B cell (primary cell): ENCODE results near the gene PTPRG. TPM values are rescaled to one million over a fixed set of nuclear protein-coding genes. Genes with fewer than 3 reads are reported as not detected.

Experiments used
- ATAC-seq: fragments of 200-7000 bp; cut with Tn5 transposase; one replicate; pipeline ENCODE4 v1.10.0; 2021; ENCODE audit warnings: low read depth, mild to moderate bottlenecking, moderate number of reproducible peaks, moderate library complexity
- CTCF ChIA-PET: fragments of 350-600 bp; sonication (Branson Sonifier 250); formaldehyde crosslinking; loops from one replicate; lab custom pipeline; 2021; ENCODE audit warnings: antibody characterized with exemption, inconsistent platforms; lab: Charles Lee
- POLR2A ChIA-PET: fragments of 350-600 bp; sonication (Branson Sonifier 250); formaldehyde crosslinking; loops from one replicate; lab custom pipeline; 2021; ENCODE audit warnings: antibody characterized with exemption; lab: Charles Lee
- DNase-seq: peaks from one replicate; pipeline ENCODE4 v3.0.0; 2013
- H2AFZ ChIP-seq: 2 replicates; pipeline ENCODE4 v1.6.1; 2012; ENCODE audit warnings: mild to moderate bottlenecking, low read depth, low read length; ENCODE audit not compliant: insufficient read depth, poor library complexity, severe bottlenecking
- H3K27ac ChIP-seq, 2 donors: 1 replicate in 1 of 2; 2 replicates in 1 of 2; pipeline ENCODE4 v1.5.1; 2012 to 2013; ENCODE audit warnings: low read length in 2 of 2, mild to moderate bottlenecking in 2 of 2, moderate library complexity in 1 of 2
- H3K27me3 ChIP-seq, 4 experiments: fragments of 200-600 bp in 1 of 4; sonication (generic) in 1 of 4; replicated peaks in 1 of 4; 1 replicate in 2 of 4; 2 replicates in 2 of 4; pipeline versions ENCODE4 v1.6.1 to v1.7.0; 2013 to 2016; ENCODE audit warnings: low read length in 3 of 4, mild to moderate bottlenecking in 2 of 4, mixed read lengths in 1 of 4, moderate library complexity in 1 of 4; ENCODE audit not compliant: insufficient read depth in 4 of 4, control insufficient read depth in 3 of 4; ENCODE audit errors: control extremely low read depth in 1 of 4
- H3K36me3 ChIP-seq, 2 experiments: replicated peaks in 1 of 2; 1 replicate in 1 of 2; 2 replicates in 1 of 2; pipeline versions ENCODE4 v1.6.1 to v1.7.1; 2013; ENCODE audit warnings: low read length in 1 of 2; ENCODE audit not compliant: insufficient read depth in 2 of 2, control insufficient read depth in 1 of 2; ENCODE audit errors: control extremely low read depth in 1 of 2, extremely low read depth in 1 of 2
- H3K4me1 ChIP-seq, 2 donors: fragments of 200-600 bp in 1 of 2; sonication (generic) in 1 of 2; 1 replicate in 1 of 2; 2 replicates in 1 of 2; pipeline versions ENCODE4 v1.5.1 to v1.6.1; 2013 to 2017; ENCODE audit warnings: low read length in 2 of 2; ENCODE audit not compliant: control insufficient read depth in 2 of 2, insufficient read depth in 2 of 2
- H3K4me2 ChIP-seq: replicated peaks from 2 replicates; pipeline ENCODE3; 2012; ENCODE audit warnings: mild to moderate bottlenecking, low read depth, low read length; ENCODE audit not compliant: poor library complexity, severe bottlenecking
- H3K4me3 ChIP-seq, 5 experiments: fragments of 200-600 bp in 1 of 5; sonication (generic) in 1 of 5; 1 replicate in 3 of 5; 2 replicates in 2 of 5; pipeline versions ENCODE4 v1.5.1 to v1.7.0; 2011 to 2016; ENCODE audit warnings: low read length in 4 of 5, mild to moderate bottlenecking in 4 of 5, low read depth in 2 of 5, control low read depth in 1 of 5, moderate library complexity in 1 of 5; ENCODE audit not compliant: insufficient read depth in 1 of 5; ENCODE audit errors: control extremely low read depth in 1 of 5, extremely low read depth in 1 of 5
- H3K79me2 ChIP-seq: fragments of 200-600 bp; sonication (generic); one replicate; pipeline ENCODE4 v1.6.0; 2016; ENCODE audit warnings: low read length; ENCODE audit not compliant: control insufficient read depth, insufficient read depth
- H3K9ac ChIP-seq: fragments of 200-600 bp; sonication (generic); 2 replicates; pipeline ENCODE4 v1.6.1; 2017; ENCODE audit warnings: mild to moderate bottlenecking, low read length, moderate library complexity
- H3K9me3 ChIP-seq, 3 donors: one replicate each; pipeline versions ENCODE4 v1.6.1 to v1.7.1; 2013; ENCODE audit warnings: low read length in 2 of 3; ENCODE audit not compliant: control insufficient read depth in 2 of 3, insufficient read depth in 1 of 3; ENCODE audit errors: control extremely low read depth in 1 of 3
- H4K20me1 ChIP-seq: 2 replicates; pipeline ENCODE4 v1.6.0; 2012; ENCODE audit warnings: mild to moderate bottlenecking, low read length; ENCODE audit not compliant: insufficient read depth, control insufficient read depth, poor library complexity, severe bottlenecking
- H3K27ac Mint-ChIP-seq: one replicate; pipeline ENCODE4 v1.8.0; 2021; ENCODE audit warnings: mixed read lengths
- H3K27me3 Mint-ChIP-seq: one replicate; pipeline ENCODE4 v1.8.0; 2021; ENCODE audit warnings: mixed read lengths
- H3K4me1 Mint-ChIP-seq: one replicate; pipeline ENCODE4 v1.8.0; 2021; ENCODE audit warnings: mixed read lengths
- H3K4me3 Mint-ChIP-seq: one replicate; pipeline ENCODE4 v1.8.0; 2021; ENCODE audit warnings: mixed read lengths
- H3K9me3 Mint-ChIP-seq: one replicate; pipeline ENCODE4 v1.8.0; 2022; ENCODE audit warnings: mixed read lengths; ENCODE audit not compliant: insufficient read depth
- EZH2 ChIP-seq: IDR thresholded peaks from 2 replicates; pipeline ENCODE4 v1.6.1; 2012; ENCODE audit warnings: borderline replicate concordance, low read depth, mild to moderate bottlenecking, moderate library complexity, low read length; ENCODE audit not compliant: insufficient read depth, poor library complexity, severe bottlenecking
- WGBS: methylation state at CpG from one replicate; pipeline ENCODE4 v1.1.5; 2013; ENCODE audit warnings: missing lambda C conversion rate; ENCODE audit not compliant: insufficient coverage; 5-methylcytosine and 5-hydroxymethylcytosine counted together
- intact Hi-C: fragments of 100-400 bp; cut with micrococcal nuclease; formaldehyde crosslinking; loops from one replicate; pipeline ENCODE4 v1.10.0; 2022
- polyA plus RNA-seq: library from polyadenylated mRNA; depleted of rRNA; stranded (reverse); fragments of >200 nt; gene quantifications from 2 replicates; pipeline ENCODE4 v1.2.3, GENCODE V29; 2012
- total RNA-seq, 2 donors: library from RNA; stranded (reverse); fragments of 120-200 nt in 1 of 2; gene quantifications; 1 replicate in 1 of 2; 2 replicates in 1 of 2; pipeline versions ENCODE4 v1.2.3 to v1.2.4, GENCODE V29; 2013 to 2022
- TF ChIP-seq, protein P1 (sequence below): fragments of 200-600 bp; IDR thresholded peaks from one replicate; pipeline ENCODE4 v1.8.0; 2022; ENCODE audit warnings: antibody characterized with exemption, mild to moderate bottlenecking

The PTPRG gene
- total and polyA plus RNA-seq, 2 donors (not counting 1 experiment from before 2014, with no cell fraction given), result 0.12 to 1.3 TPM

DNA sequence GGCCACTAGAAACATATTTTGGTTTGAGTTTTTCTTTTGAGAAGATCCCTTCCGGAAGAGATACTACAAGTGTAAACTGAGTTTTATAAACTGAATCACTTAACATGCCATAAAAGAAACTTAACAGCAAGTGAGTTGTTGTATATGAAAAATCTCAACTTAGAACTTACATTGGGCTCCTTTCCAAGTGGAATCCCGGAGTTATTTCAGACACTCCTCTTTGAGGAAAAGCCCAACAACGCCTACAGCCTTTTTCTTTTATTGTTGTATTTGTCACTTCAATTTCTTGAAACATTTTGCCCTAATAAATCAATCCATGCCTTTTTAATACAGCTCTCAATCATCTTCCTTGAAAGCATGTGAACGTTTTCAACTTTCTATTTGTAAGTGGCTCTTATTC lies 674.6 kb downstream of the PTPRG start:
- H3K27ac ChIP-seq, result no peak overlapping the region
- no peak overlapping the region for H2AFZ ChIP-seq
- DNase-seq, result no peak
- no peak overlapping the region for H3K4me3 ChIP-seq
- intact Hi-C loops, result no loop called here
- ChIA-PET CTCF (interaction anchor here (0.7 kb wide), 1 partner anchor 10 kb away, joined by 3 read pairs; no protein-coding TSS in a partner anchor), POLR2A (no interaction called here)
- no peak overlapping the region for H3K27ac Mint-ChIP-seq
- no peak overlapping the region for H3K4me3 Mint-ChIP-seq
- no peaks in the 10 kb centered on the region for H3K79me2 ChIP-seq
- H3K9me3 Mint-ChIP-seq, result no peaks in the 10 kb centered on the region
- H3K27me3 ChIP-seq, result no peaks in the 10 kb centered on the region
- ATAC-seq, result no peak
- H3K9ac ChIP-seq, result no peak overlapping the region
- TF ChIP-seq, protein P1, sequence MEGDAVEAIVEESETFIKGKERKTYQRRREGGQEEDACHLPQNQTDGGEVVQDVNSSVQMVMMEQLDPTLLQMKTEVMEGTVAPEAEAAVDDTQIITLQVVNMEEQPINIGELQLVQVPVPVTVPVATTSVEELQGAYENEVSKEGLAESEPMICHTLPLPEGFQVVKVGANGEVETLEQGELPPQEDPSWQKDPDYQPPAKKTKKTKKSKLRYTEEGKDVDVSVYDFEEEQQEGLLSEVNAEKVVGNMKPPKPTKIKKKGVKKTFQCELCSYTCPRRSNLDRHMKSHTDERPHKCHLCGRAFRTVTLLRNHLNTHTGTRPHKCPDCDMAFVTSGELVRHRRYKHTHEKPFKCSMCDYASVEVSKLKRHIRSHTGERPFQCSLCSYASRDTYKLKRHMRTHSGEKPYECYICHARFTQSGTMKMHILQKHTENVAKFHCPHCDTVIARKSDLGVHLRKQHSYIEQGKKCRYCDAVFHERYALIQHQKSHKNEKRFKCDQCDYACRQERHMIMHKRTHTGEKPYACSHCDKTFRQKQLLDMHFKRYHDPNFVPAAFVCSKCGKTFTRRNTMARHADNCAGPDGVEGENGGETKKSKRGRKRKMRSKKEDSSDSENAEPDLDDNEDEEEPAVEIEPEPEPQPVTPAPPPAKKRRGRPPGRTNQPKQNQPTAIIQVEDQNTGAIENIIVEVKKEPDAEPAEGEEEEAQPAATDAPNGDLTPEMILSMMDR, result no peak
- no peak for TF ChIP-seq EZH2
- no peak overlapping the region for H3K4me2 ChIP-seq
- H3K27me3 Mint-ChIP-seq, result peaks cover 3% of the 10 kb centered on the region
- no peaks in the 10 kb centered on the region for H4K20me1 ChIP-seq
- no peaks in the 10 kb centered on the region for H3K9me3 ChIP-seq
- H3K4me1 Mint-ChIP-seq, result peaks cover 8% of the 10 kb centered on the region
- H3K36me3 ChIP-seq, result no peaks in the 10 kb centered on the region
- WGBS, result no CpG with 5 or more reads among the region's 4 CpGs
- no peaks in the 10 kb centered on the region for H3K4me1 ChIP-seq

DNA sequence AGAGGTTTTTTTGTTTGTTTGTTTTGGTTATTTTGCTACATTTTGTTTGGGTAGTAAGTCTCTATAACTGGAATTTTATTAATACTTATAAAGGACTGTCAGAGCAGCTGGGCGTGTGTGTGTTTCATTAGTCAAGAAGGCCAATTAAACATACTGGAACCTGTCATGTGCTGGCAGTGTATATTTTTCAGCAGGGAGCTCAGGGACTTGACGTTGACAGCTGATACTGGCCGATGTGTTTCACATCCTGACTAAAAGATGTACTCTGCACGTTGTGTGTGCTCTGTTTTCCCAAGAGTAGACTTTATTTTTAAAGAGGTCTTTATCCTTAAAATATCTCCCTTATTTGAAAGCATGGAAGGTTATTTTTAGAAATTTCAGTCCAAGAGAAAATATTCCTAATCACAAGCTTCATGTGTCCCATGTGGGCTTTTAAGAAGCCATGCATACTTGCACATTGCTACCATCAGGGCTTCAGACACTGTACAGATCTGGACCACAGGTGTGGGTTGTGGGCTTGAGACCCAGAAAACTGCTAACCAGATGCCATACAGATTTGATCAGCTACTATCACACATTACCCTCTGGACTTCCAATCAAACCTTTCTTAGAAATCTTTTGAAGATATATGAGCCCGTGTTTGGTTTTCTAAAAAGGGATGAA lies 676.0 kb downstream of the PTPRG start:
- Mint-ChIP-seq H3K27ac (no peak overlapping the region), H3K9me3 (no peaks in the 10 kb centered on the region), H3K4me1 (peaks cover 8% of the 10 kb centered on the region), H3K27me3 (no peaks in the 10 kb centered on the region), H3K4me3 (no peak overlapping the region)
- H3K9ac ChIP-seq, result no peak overlapping the region
- H4K20me1 ChIP-seq, result no peaks in the 10 kb centered on the region
- 74% methylated on average over 2 of the region's 5 CpGs for WGBS
- ATAC-seq (no peak), DNase-seq (no peak)
- no peaks in the 10 kb centered on the region for H3K79me2 ChIP-seq
- no peaks in the 10 kb centered on the region for H3K27me3 ChIP-seq
- ChIA-PET CTCF (no interaction called here), POLR2A (no interaction called here)
- no peak overlapping the region for H3K4me3 ChIP-seq
- intact Hi-C loops, result no loop called here
- H3K27ac ChIP-seq, result no peak overlapping the region
- H2AFZ ChIP-seq, result no peak overlapping the region
- H3K4me2 ChIP-seq, result no peak overlapping the region
- no peaks in the 10 kb centered on the region for H3K36me3 ChIP-seq
- no peak for TF ChIP-seq EZH2
- TF ChIP-seq, protein P1, result no peak
- H3K4me1 ChIP-seq, result no peaks in the 10 kb centered on the region
- no peaks in the 10 kb centered on the region for H3K9me3 ChIP-seq
